Measurements from ENCODE around the gene MX1. TPM values are rescaled to one million over a fixed set of nuclear protein-coding genes. Genes with fewer than 3 reads are reported as not detected.

The MX1 gene
- total and polyA plus RNA-seq, 2 of the 13 experiments (the other 11 are each of a cell fraction or from before 2014, with no cell fraction given) = 2.6 to 5.8 TPM

- no peak for TF ChIP-seq ZNF597 (CRISPR knock-in tag; IDR thresholded peaks at IDR 0.05)
- TF ChIP-seq FOXK1 (CRISPR knock-in tag; IDR thresholded peaks at IDR 0.05; ENCODE audit: borderline replicate concordance, low read depth) = no peak
- TF ChIP-seq HOXA7 (CRISPR knock-in tag; IDR thresholded peaks at IDR 0.05) = no peak
- no peak for TF ChIP-seq ZUFSP (CRISPR knock-in tag; IDR thresholded peaks at IDR 0.05; ENCODE audit: borderline replicate concordance)
- no peak for TF ChIP-seq GTF3A (CRISPR knock-in tag; conservative IDR thresholded peaks at IDR 0.05)
- no peak for TF ChIP-seq NCOR1 (IDR thresholded peaks at IDR 0.05; ENCODE audit: borderline replicate concordance, low read length)
- TF ChIP-seq ZNF607 (CRISPR knock-in tag; IDR thresholded peaks at IDR 0.05; ENCODE audit: borderline replicate concordance) = no peak
- TF ChIP-seq ZNF800 (CRISPR knock-in tag; IDR thresholded peaks at IDR 0.05) = no peak
- TF ChIP-seq ZSCAN31 (CRISPR knock-in tag; IDR thresholded peaks at IDR 0.05; ENCODE audit: low read depth) = no peak
- TF ChIP-seq TEAD3 (CRISPR knock-in tag; optimal IDR thresholded peaks at IDR 0.05; ENCODE audit: borderline replicate concordance) = no peak
- no peak for TF ChIP-seq NR1H2 (CRISPR knock-in tag; IDR thresholded peaks at IDR 0.05; ENCODE audit: borderline replicate concordance, low read depth)
- TF ChIP-seq ZNF563 (CRISPR knock-in tag; IDR thresholded peaks at IDR 0.05) = no peak
- no peak for TF ChIP-seq DRAP1 (CRISPR knock-in tag; IDR thresholded peaks at IDR 0.05)
- TF ChIP-seq MEF2D (CRISPR knock-in tag; IDR thresholded peaks at IDR 0.05) = no peak
- TF ChIP-seq KDM1A (CRISPR knock-in tag; IDR thresholded peaks at IDR 0.05) = no peak
- no peak for TF ChIP-seq E2F1 (CRISPR knock-in tag; IDR thresholded peaks at IDR 0.05)
- no peak for TF ChIP-seq ZBTB21 (CRISPR knock-in tag; IDR thresholded peaks at IDR 0.05)
- no peak for TF ChIP-seq CBX5 (CRISPR knock-in tag; IDR thresholded peaks at IDR 0.05; ENCODE audit: borderline replicate concordance)
Observed at GRCh38 chr21:41419921-41420862, 5.8 kb upstream of the MX1 start (continued).

All from HepG2 (cell line).